ENCODE measurements around the gene GABRB2. TPM values are rescaled to one million over a fixed set of nuclear protein-coding genes. Genes with fewer than 3 reads are reported as not detected.
"Not testable (repeated sequence)": the region's sequence is repeated elsewhere in the genome, so short reads cannot be mapped to it uniquely, and the experiment has no call there.

Gene GABRB2
- total and polyA plus RNA-seq, 4 donors: 0.08 TPM; not detected in 3

- DNase-seq (ENCODE audit: low spot score); H3K27me3 ChIP-seq (ENCODE audit: control insufficient read depth in 4 of 4, insufficient read depth in 4 of 4, low read length in 3 of 4); H3K27ac ChIP-seq (ENCODE audit: low read depth in 1 of 2, low read length in 2 of 2); H3K4me3 ChIP-seq (ENCODE audit: low read depth in 1 of 3, low read length in 3 of 3); H3K4me1 ChIP-seq (ENCODE audit: control insufficient read depth in 4 of 4, insufficient read depth in 4 of 4, low read length in 3 of 4); H3K36me3 ChIP-seq (ENCODE audit: control insufficient read depth in 4 of 4, insufficient read depth in 3 of 4, low read depth in 1 of 4, low read length in 3 of 4); H3K9ac ChIP-seq (ENCODE audit: low read depth in 1 of 2, low read length in 2 of 2); H3K9me3 ChIP-seq (ENCODE audit: control insufficient read depth in 4 of 4, low read length in 3 of 4): not testable (repeated sequence)
- WGBS: 86% methylated on average over 10 of the region's 10 CpGs
Observed at GRCh38 chr5:161505160-161505559, 41.4 kb downstream of the GABRB2 start.

- Histone ChIP-seq H3K36me3 (ENCODE audit: control insufficient read depth in 4 of 4, insufficient read depth in 3 of 4, low read depth in 1 of 4, low read length in 3 of 4) (no peaks in the 10 kb centered on the region), H3K27ac (ENCODE audit: low read depth in 1 of 2, low read length in 2 of 2) (no peak overlapping the region), H3K4me1 (ENCODE audit: control insufficient read depth in 4 of 4, insufficient read depth in 4 of 4, low read length in 3 of 4) (no peaks in the 10 kb centered on the region), H3K9me3 (ENCODE audit: control insufficient read depth in 4 of 4, low read length in 3 of 4) (no peaks in the 10 kb centered on the region), H3K27me3 (ENCODE audit: control insufficient read depth in 4 of 4, insufficient read depth in 4 of 4, low read length in 3 of 4) (no peaks in the 10 kb centered on the region), H3K4me3 (ENCODE audit: low read depth in 1 of 3, low read length in 3 of 3) (no peak overlapping the region), H3K9ac (ENCODE audit: low read depth in 1 of 2, low read length in 2 of 2) (no peak overlapping the region)
- WGBS: 34% methylated on average over 1 of the region's 1 CpG
- no peak for DNase-seq (ENCODE audit: low spot score)
- TF ChIP-seq HNF4A (conservative IDR thresholded peaks at IDR 0.05) (peak; percentile 14 to 29), MAX (IDR thresholded peaks at IDR 0.05) (no peak)
Observed at GRCh38 chr5:161498531-161498930, 48.0 kb downstream of the GABRB2 start.

GRCh38 chr5:161483721-161484120 is 62.8 kb downstream of the GABRB2 start:
- no peaks in the 10 kb centered on the region for H3K36me3 ChIP-seq (ENCODE audit: control insufficient read depth in 4 of 4, insufficient read depth in 3 of 4, low read depth in 1 of 4, low read length in 3 of 4)
- H3K4me1 ChIP-seq (ENCODE audit: control insufficient read depth in 4 of 4, insufficient read depth in 4 of 4, low read length in 3 of 4): no peaks in the 10 kb centered on the region
- DNase-seq (ENCODE audit: low spot score): no peak
- H3K27ac ChIP-seq (ENCODE audit: low read depth in 1 of 2, low read length in 2 of 2): no peak overlapping the region
- TF ChIP-seq RXRA (IDR thresholded peaks at IDR 0.05): no peak
- no peak for TF ChIP-seq EGR1 (IDR thresholded peaks at IDR 0.05; ENCODE audit: low read depth in 2 of 2)
- no peak for TF ChIP-seq JUND (IDR thresholded peaks at IDR 0.05)
- TF ChIP-seq YY1 (IDR thresholded peaks at IDR 0.05): no peak
- TF ChIP-seq HNF4G (IDR thresholded peaks at IDR 0.05): no peak
- TF ChIP-seq TAF1 (conservative IDR thresholded peaks at IDR 0.05): no peak
- TF ChIP-seq MAX (IDR thresholded peaks at IDR 0.05): no peak
- no peak for TF ChIP-seq CTCF (IDR thresholded peaks at IDR 0.05; ENCODE audit: low read depth, low read length, missing input control)
- TF ChIP-seq HNF4A (conservative IDR thresholded peaks at IDR 0.05): no peak
- no peak for TF ChIP-seq SP1 (IDR thresholded peaks at IDR 0.05)
- TF ChIP-seq ATF3 (IDR thresholded peaks at IDR 0.05): no peak
- no peak for TF ChIP-seq FOXA2 (IDR thresholded peaks at IDR 0.05)
- TF ChIP-seq GABPA (IDR thresholded peaks at IDR 0.05 in 1 of 2, conservative IDR thresholded peaks at IDR 0.05 in 1 of 2): no peak
- TF ChIP-seq ZBTB33 (IDR thresholded peaks at IDR 0.05): no peak
- no peak for TF ChIP-seq RAD21 (IDR thresholded peaks at IDR 0.05)
- TF ChIP-seq REST (IDR thresholded peaks at IDR 0.05): no peak
- no peak for TF ChIP-seq NR2F2 (IDR thresholded peaks at IDR 0.05)
- TF ChIP-seq FOXA1 (IDR thresholded peaks at IDR 0.05): no peak
- H3K9ac ChIP-seq (ENCODE audit: low read depth in 1 of 2, low read length in 2 of 2): no peak overlapping the region
- no peak overlapping the region for H3K4me3 ChIP-seq (ENCODE audit: low read depth in 1 of 3, low read length in 3 of 3)
- no peaks in the 10 kb centered on the region for H3K9me3 ChIP-seq (ENCODE audit: control insufficient read depth in 4 of 4, low read length in 3 of 4)
- no peaks in the 10 kb centered on the region for H3K27me3 ChIP-seq (ENCODE audit: control insufficient read depth in 4 of 4, insufficient read depth in 4 of 4, low read length in 3 of 4)

Measured in liver (tissue), 9 donors.